K562 (cell line): Measurements from ENCODE around the gene GALP. TPM values are rescaled to one million over a fixed set of nuclear protein-coding genes. Genes with fewer than 3 reads are reported as not detected.

Experiments used
- ARID3A ChIP-seq: IDR thresholded peaks from 2 replicates; pipeline ENCODE4 v1.6.1; 2012; ENCODE audit warnings: low read depth, low read length, improper control_type of control experiment, borderline replicate concordance
- BRF1 ChIP-seq: IDR thresholded peaks from 3 replicates; pipeline ENCODE4 v1.6.1; 2011; ENCODE audit warnings: borderline replicate concordance, mild to moderate bottlenecking; ENCODE audit not compliant: insufficient read length; ENCODE audit errors: extremely low read depth
- C11orf30 ChIP-seq: fragments of 450-650 bp; IDR thresholded peaks from 2 replicates; pipeline ENCODE4 v1.6.1; 2016; ENCODE audit warnings: low read depth, mild to moderate bottlenecking
- E2F6 ChIP-seq, 2 experiments: IDR thresholded peaks; 2 replicates each; pipeline ENCODE4 v1.6.1; 2011; ENCODE audit warnings: borderline replicate concordance in 1 of 2, control low read depth in 1 of 2, low read depth in 1 of 2, low read length in 1 of 2, mild to moderate bottlenecking in 1 of 2, mixed read lengths in 1 of 2, moderate library complexity in 1 of 2; ENCODE audit not compliant: insufficient read depth in 1 of 2, insufficient read length in 1 of 2, poor library complexity in 1 of 2, severe bottlenecking in 1 of 2; ENCODE audit errors: extremely low read depth in 1 of 2
- ESRRA ChIP-seq: fragments of 450-650 bp; IDR thresholded peaks from 2 replicates; pipeline ENCODE4 v1.6.1; 2014; ENCODE audit warnings: low read depth, mild to moderate bottlenecking, moderate library complexity, borderline replicate concordance
- L3MBTL2 ChIP-seq: fragments of 450-650 bp; IDR thresholded peaks from 2 replicates; pipeline ENCODE4 v1.6.1; 2016; ENCODE audit warnings: mild to moderate bottlenecking, moderate library complexity
- MGA ChIP-seq: fragments of 450-650 bp; IDR thresholded peaks from 2 replicates; pipeline ENCODE4 v1.6.1; 2016; ENCODE audit warnings: mild to moderate bottlenecking, moderate library complexity
- PHF21A ChIP-seq: fragments of 450-650 bp; IDR thresholded peaks from 2 replicates; pipeline ENCODE4 v1.6.1; 2017; ENCODE audit warnings: low read depth, borderline replicate concordance
- SIN3B ChIP-seq: fragments of 450-650 bp; IDR thresholded peaks from 2 replicates; pipeline ENCODE4 v1.6.1; 2017; ENCODE audit warnings: low read depth, mild to moderate bottlenecking, moderate library complexity
- TRIM24 ChIP-seq, 2 experiments: fragments of 450-650 bp; IDR thresholded peaks; 2 replicates each; pipeline ENCODE4 v1.6.1; 2016
- ZBTB7A ChIP-seq: IDR thresholded peaks from 2 replicates; pipeline ENCODE4 v1.6.1; 2011; ENCODE audit warnings: low read depth, mild to moderate bottlenecking, low read length, moderate library complexity, borderline replicate concordance; ENCODE audit not compliant: control insufficient read depth
- ZNF507 ChIP-seq: conservative IDR thresholded peaks from 2 replicates; pipeline ENCODE4 v1.6.1; 2017; ENCODE audit warnings: missing genetic modification characterization, missing compliant biosample characterization
- polyA plus RNA-seq, 8 experiments: library from polyadenylated mRNA; depleted of rRNA in 4 of 8; stranded (reverse) in 5 of 8; unstranded in 3 of 8; fragments of >200 nt; fragmentation: Nextera tagmentation in 2 of 8; fragmentation: Illumina TruSeq in 1 of 8; extraction: Ambion mirVana in 2 of 8; extraction: Trizol in 1 of 8; gene quantifications; 2 replicates each; pipeline versions ENCODE4 v1.2.1 to v1.2.3, GENCODE V29; 2011 to 2014; ENCODE audit warnings: inconsistent platforms in 1 of 8, missing spikeins in 1 of 8
- total RNA-seq, 7 experiments: library from RNA; depleted of rRNA in 6 of 7; stranded (reverse); fragments of >200 nt in 6 of 7; fragmentation: Illumina TruSeq in 2 of 7; extraction: Trizol in 2 of 7; gene quantifications; 2 replicates each; pipeline versions ENCODE4 v1.2.1 to v1.2.3, GENCODE V29; 2011 to 2021; ENCODE audit warnings: low replicate concordance in 1 of 7

GALP gene
- total and polyA plus RNA-seq, 9 of the 15 experiments (the other 6 are each of a cell fraction or from before 2014, with no cell fraction given): not detected

- TF ChIP-seq ARID3A (no peak), L3MBTL2 (peak; percentile 61; the same call in 1 of the 2 replicates), TRIM24 (IDR thresholded peaks at IDR 0.05) (peak in 1 of 2 experiments; percentile 15; a peak in 1 of 4 replicates), C11orf30 (peak; percentile 90), BRF1 (no peak), ZNF507 (tag) (no peak), ZBTB7A (peak; percentile 17; the same call in 1 of the 2 replicates), E2F6 (IDR thresholded peaks at IDR 0.05; ENCODE audit: borderline replicate concordance in 1 of 2, extremely low read depth in 1 of 2, insufficient read depth in 1 of 2, insufficient read length in 1 of 2, low read depth in 1 of 2, low read length in 1 of 2, poor library complexity in 1 of 2, severe bottlenecking in 1 of 2) (peak; percentile 37 to 63), MGA (peak; percentile 54), SIN3B (no peak), ESRRA (no peak), PHF21A (no peak)
These were observed 5.5 kb upstream of the GALP start (continued) for GRCh38 chr19:56170261-56170660.
